Epithelial cell of esophagus (primary cell): ENCODE data around the gene HDDC2.

Source experiments
- DNase-seq: peaks from one replicate; pipeline ENCODE4 v3.0.0; 2010; ENCODE audit warnings: low read depth
- H3K4me3 ChIP-seq: 2 replicates; pipeline ENCODE4 v1.5.1; 2011; ENCODE audit warnings: mild to moderate bottlenecking, low read length, control low read depth
- CTCF ChIP-seq: IDR thresholded peaks from 2 replicates; pipeline ENCODE4 v1.5.1; 2011; ENCODE audit warnings: low read depth, mild to moderate bottlenecking, low read length, control low read depth, inconsistent platforms; ENCODE audit not compliant: insufficient read depth; ENCODE audit errors: missing control alignments

Gene HDDC2

GRCh38 chr6:125264476-125264875 is 37.3 kb downstream of the HDDC2 start:
- DNase-seq = no peak

GRCh38 chr6:125262016-125263013 is 39.5 kb downstream of the HDDC2 start:
- no peak for TF ChIP-seq CTCF
- no peak for DNase-seq
- no peak overlapping the region for H3K4me3 ChIP-seq

More at GRCh38 chr6:125264476-125264875, 37.3 kb downstream of the HDDC2 start:
- no peak for TF ChIP-seq CTCF
- H3K4me3 ChIP-seq = no peak overlapping the region

- peak; percentile 13 for DNase-seq
- H3K4me3 ChIP-seq = no peak overlapping the region
- TF ChIP-seq CTCF = no peak
These were observed 42.4 kb downstream of the HDDC2 start for GRCh38 chr6:125259354-125259736.

GRCh38 chr6:125258651-125259353 is 43.0 kb downstream of the HDDC2 start:
- TF ChIP-seq CTCF = no peak
- DNase-seq = no peak
- no peak overlapping the region for H3K4me3 ChIP-seq

- DNase-seq = no peak
- TF ChIP-seq CTCF = no peak
- no peak overlapping the region for H3K4me3 ChIP-seq
These were observed 44.4 kb downstream of the HDDC2 start for GRCh38 chr6:125257351-125257750.

- TF ChIP-seq CTCF = no peak
- DNase-seq = peak; percentile 52
- no peak overlapping the region for H3K4me3 ChIP-seq
These were observed 46.6 kb downstream of the HDDC2 start for GRCh38 chr6:125255201-125255600.
